Measurements from ENCODE around the gene HOXB5.

GRCh38 chr17:48597528-48597777 is 3.9 kb upstream of the HOXB5 start:
- TF ChIP-seq CTCF (IDR thresholded peaks at IDR 0.05) (no peak), POLR2A (IDR thresholded peaks at IDR 0.05) (no peak)
